HG03060 (cell line): ENCODE results near the gene RINL.
"Not testable (repeated sequence)": the region's sequence is repeated elsewhere in the genome, so short reads cannot be mapped to it uniquely, and the experiment has no call there.

Experiments used
- ATAC-seq: cut with Tn5 transposase; IDR thresholded peaks from one replicate; pipeline ENCODE4 v1.9.1; 2021; ENCODE audit warnings: low read depth, moderate number of reproducible peaks; ENCODE audit not compliant: unreplicated experiment

RINL gene

DNA sequence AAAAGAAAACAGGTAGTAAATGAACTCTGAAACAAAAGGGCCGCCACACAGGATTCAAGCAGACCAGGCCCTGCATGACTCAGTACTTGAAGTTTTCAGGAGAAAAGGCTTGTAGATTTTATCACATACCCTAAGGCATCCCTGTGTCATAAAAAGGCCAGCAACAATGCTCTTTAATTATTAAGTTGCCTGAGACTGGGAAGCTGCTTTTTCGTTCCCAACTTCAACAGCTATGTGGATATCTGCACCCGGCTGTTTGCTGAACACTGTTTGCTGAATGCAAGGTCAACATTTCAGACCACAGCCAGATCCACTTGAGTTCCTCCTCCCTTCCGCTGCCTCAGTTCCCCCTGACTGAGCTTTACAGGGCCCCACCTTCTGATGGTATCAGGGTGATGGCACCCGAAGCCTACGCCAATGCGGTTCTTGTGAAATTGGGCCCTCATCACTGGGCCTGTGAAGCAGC is 40.4 kb downstream of the RINL start:
- no peak for ATAC-seq

- ATAC-seq, result no peak
Observed at GRCh38 chr19:38836983-38837626, 41.0 kb downstream of the RINL start.

DNA sequence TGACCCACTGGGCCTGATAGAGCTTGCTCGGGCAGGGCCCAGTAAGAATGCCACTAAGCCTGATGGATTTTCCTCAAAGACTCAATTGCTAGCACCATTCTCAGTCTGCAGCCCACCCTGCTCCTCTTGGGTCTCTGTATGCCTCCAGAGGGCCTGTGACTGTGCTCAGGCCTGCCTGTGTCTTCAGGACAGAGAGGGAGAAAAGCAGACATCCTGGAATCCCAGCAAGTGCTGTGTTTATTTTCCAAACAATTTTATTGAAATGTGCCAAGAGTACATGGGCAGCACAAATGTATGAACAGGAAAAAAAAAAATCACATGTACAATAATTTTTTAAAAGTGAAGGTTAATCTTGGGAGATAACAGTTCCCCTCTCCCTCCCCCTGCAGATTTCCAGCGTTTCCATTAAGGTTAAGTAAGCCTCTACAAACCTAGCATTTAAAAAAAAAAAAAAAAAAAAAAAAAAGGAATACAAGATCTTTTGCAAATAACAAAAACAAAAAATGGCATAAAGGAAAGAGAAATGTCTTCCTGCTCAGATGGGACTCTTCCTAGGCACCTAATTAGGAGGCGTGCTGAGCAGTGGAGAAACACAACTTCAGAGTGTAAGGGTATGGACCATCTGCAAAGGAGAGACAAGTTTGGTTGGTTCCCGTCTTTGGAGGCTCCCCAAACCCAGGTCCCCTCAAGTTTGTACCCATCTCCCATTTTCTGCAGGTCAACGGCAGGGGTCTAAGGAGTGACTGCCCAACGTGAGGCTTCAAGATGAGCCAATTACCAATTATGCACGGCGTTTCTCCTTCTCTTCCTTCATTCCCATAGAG is 41.7 kb downstream of the RINL start:
- no peak for ATAC-seq

DNA sequence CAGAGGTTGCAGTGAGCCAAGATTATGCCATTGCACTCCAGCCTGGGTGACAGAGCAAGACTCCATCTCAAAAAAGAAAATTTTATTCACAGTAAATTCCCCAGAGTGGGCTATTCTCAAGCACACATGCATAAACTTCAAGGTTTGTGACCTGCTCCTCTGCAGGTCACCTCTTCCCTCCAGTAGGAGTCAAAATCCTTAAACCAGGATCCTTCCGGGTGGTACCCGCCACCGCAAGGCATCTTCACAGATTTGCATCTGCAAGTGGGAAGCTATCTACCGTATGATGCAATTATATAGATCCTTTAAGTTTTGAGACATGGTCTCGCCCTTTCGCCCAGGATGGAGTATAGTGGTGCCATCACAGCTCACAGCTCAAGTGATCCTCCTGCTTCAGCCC is 43.5 kb downstream of the RINL start:
- ATAC-seq, result no peak

GRCh38 chr19:38834104-38834490 is 44.0 kb downstream of the RINL start:
- no peak for ATAC-seq

GRCh38 chr19:38833092-38833425 is 45.0 kb downstream of the RINL start:
- no peak for ATAC-seq

GRCh38 chr19:38831142-38831605 is 46.9 kb downstream of the RINL start:
- no peak for ATAC-seq

DNA sequence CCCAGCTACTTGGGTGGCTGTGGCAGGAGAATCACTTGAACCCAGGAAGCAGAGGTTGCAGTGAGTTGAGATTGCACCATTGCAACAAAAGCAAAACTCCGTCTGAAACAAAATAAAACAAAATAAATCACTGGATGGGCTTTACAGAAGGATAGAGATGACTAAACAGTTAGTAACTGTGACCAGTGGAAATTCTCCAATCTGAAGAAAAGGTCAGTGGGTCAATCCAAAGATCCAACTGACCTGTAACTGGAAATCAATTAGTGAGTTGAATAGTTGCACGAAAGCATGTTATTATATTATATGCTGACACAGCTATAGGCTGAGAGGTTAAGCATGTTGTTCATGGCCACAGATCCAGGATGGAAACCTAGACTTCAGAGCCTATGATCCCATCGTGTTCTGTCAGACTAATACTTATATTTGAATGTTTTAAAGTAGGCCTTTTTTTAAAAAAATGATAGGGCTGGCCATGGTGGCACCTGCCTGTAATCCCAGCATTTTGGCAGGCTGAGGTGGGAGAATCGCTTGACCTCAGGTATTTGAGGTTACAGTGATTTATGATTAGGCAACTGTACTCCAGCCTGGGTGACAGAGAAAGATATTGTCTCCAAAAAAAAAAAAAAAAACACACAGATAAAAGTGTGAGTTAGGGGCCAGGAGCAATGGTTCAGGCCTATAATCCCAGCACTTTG is 47.9 kb downstream of the RINL start:
- no peak for ATAC-seq

DNA sequence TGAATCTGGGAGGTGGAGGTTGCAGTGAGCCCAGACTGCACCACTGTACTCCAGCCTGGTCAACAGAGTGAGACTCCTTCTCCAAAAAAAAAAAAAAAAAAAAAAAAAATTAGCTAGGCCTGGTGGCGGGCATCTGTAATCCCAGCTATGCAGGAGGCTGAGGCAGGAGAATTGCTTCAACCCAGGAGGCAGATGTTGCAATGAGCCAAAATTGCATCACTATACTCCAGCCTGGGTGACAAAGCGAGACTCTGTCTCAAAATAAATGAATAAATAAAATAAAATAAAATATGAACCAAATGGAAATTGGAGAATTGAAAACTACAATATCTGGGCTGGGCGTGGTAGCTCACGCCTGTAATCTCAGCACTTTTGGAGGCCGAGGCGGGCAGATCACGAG is 48.9 kb downstream of the RINL start:
- not testable (repeated sequence) for ATAC-seq

DNA sequence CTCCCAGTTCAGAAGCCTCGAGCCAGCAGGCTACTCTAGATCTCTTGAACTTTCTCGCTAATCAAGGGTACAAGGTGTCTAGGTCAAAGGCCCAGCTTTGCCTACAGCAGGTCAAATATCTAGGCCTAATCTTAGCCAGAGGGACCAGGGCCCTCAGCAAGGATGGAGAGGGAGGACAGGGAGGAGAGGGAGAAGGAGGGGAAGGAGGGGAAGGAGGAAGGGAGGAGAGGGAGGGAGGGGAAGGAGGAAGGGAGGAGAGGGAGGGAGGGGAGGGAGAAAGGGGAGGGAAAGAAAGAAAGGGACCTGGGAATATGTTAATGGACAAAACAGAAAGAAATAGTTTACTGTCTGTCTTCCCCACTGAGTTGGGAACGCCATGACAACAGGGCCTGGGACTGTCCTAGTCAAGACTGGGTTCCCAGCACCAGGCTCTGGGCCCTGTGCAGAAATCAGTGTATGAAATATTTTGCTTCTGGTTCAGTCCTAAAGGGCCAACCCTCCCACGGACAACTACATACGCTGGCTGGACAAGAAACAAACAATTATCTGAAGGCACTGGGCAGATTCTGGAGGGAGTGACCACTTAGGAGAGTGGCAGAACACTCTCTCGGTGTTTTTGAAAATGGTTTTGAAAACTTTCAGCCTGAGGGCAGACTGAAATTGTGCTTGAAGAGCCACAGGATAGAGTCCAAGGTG is 51.1 kb downstream of the RINL start:
- no peak for ATAC-seq

DNA sequence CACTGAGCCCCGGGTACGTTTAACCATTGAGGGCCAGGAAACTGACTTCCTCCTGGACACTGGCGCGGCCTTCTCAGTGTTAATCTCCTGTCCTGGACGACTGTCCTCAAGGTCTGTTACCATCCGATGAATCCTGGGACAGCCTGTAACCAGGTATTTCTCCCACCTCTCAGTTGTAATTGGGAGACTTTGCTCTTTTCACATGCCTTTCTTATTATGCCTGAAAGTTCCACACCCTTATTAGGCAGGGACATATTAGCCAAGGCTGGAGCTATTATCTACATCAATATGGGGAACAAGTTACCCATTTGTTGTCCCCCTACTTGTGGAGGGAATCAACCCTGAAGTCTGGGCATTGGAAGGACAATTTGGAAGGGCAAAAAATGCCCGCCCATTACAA is 52.1 kb downstream of the RINL start:
- not testable (repeated sequence) for ATAC-seq

DNA sequence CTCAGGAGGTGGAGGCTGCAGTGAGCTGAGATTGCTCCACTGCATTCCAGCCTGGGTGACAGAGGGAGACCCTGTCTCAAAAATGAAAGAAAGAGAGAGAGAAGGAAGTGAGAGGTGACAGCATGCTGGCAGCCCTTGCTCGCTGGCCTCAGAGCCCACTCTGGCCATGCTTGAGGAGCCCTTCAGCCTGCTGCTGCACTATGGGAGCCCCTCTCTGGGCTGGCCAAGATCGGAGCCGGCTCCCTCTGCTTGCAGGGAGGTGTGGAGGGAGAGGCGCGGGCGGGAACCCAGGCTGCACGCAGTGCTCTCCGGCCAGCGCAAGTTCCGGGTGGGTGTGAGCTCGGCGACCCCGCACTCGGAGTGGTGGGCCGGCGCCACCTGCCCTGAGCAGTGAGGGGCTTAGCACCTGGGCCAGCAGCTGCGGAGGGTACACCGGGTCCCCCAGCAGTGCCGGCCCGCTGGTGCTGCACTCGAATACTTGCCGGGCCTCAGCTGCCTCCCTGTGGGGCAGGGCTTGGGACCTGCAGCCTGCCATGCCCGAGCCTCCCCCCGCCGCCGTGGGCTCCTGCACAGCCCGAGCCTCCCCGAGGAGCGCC is 56.7 kb downstream of the RINL start:
- ATAC-seq, result not testable (repeated sequence)

GRCh38 chr19:38819231-38819920 is 58.7 kb downstream of the RINL start:
- ATAC-seq, result no peak
